ENCODE data around the gene HAPLN3.

HAPLN3 gene

GRCh38 chr15:88894348-88894818 lies 961 bp downstream of the HAPLN3 start:
- Mint-ChIP-seq H3K27me3 (peaks cover 5% of the 10 kb centered on the region), H3K4me1 (peaks cover 41% of the 10 kb centered on the region), H3K36me3 (peaks cover 10% of the 10 kb centered on the region), H3K4me3 (peak overlapping the region; percentile 90), H3K9me3 (no peaks in the 10 kb centered on the region), H3K27ac (peak overlapping the region; percentile 87)
- peak; percentile 92 for DNase-seq
- CTCF ChIA-PET = interaction anchor here (0.6 to 3.2 kb wide), 8 partner anchors 11 to 277 kb away, joined by 3 to 31 read pairs (median 4); no protein-coding TSS in a partner anchor

GRCh38 chr15:88891540-88892254 lies 3.6 kb downstream of the HAPLN3 start:
- H3K36me3 Mint-ChIP-seq = peaks cover 22% of the 10 kb centered on the region
- no peak overlapping the region for H3K4me3 Mint-ChIP-seq
- no peaks in the 10 kb centered on the region for H3K9me3 Mint-ChIP-seq
- H3K4me1 Mint-ChIP-seq = peaks cover 27% of the 10 kb centered on the region
- H3K27ac Mint-ChIP-seq = no peak overlapping the region
- CTCF ChIA-PET = interaction anchor here (1.0 to 2.1 kb wide), 5 partner anchors 10 to 287 kb away, joined by 3 to 6 read pairs (median 4); no protein-coding TSS in a partner anchor
- DNase-seq = no peak
- H3K27me3 Mint-ChIP-seq = peaks cover 5% of the 10 kb centered on the region

- peaks cover 2% of the 10 kb centered on the region for H3K27me3 Mint-ChIP-seq
- H3K9me3 Mint-ChIP-seq = no peaks in the 10 kb centered on the region
- H3K36me3 Mint-ChIP-seq = peaks cover 24% of the 10 kb centered on the region
- peaks cover 19% of the 10 kb centered on the region for H3K4me1 Mint-ChIP-seq
- CTCF ChIA-PET = interaction anchor here (0.9 to 1.6 kb wide), 2 partner anchors 128 to 285 kb away, joined by 3 to 4 read pairs; no protein-coding TSS in a partner anchor
- DNase-seq = no peak
- peak overlapping the region; percentile 11 for H3K27ac Mint-ChIP-seq
- H3K4me3 Mint-ChIP-seq = no peak overlapping the region
These were observed 4.8 kb downstream of the HAPLN3 start for GRCh38 chr15:88890495-88890894.

GRCh38 chr15:88888719-88889118 lies 6.6 kb downstream of the HAPLN3 start:
- Mint-ChIP-seq H3K27ac (no peak overlapping the region), H3K4me3 (no peak overlapping the region), H3K4me1 (peaks cover 11% of the 10 kb centered on the region), H3K36me3 (peaks cover 34% of the 10 kb centered on the region), H3K27me3 (no peaks in the 10 kb centered on the region), H3K9me3 (no peaks in the 10 kb centered on the region)
- DNase-seq = no peak
- CTCF ChIA-PET = no interaction called here

GRCh38 chr15:88887068-88887580 lies 8.2 kb downstream of the HAPLN3 start:
- CTCF ChIA-PET = no interaction called here
- Mint-ChIP-seq H3K9me3 (no peaks in the 10 kb centered on the region), H3K4me1 (peaks cover 3% of the 10 kb centered on the region), H3K27me3 (no peaks in the 10 kb centered on the region), H3K36me3 (peaks cover 32% of the 10 kb centered on the region), H3K27ac (no peak overlapping the region), H3K4me3 (no peak overlapping the region)
- no peak for DNase-seq

- CTCF ChIA-PET = interaction anchor here (3.3 kb wide), 1 partner anchor 22 kb away, joined by 15 read pairs; no protein-coding TSS in a partner anchor
- no peak overlapping the region for H3K4me3 Mint-ChIP-seq
- no peaks in the 10 kb centered on the region for H3K9me3 Mint-ChIP-seq
- H3K36me3 Mint-ChIP-seq = peaks cover 41% of the 10 kb centered on the region
- H3K27ac Mint-ChIP-seq = no peak overlapping the region
- no peak for DNase-seq
- no peaks in the 10 kb centered on the region for H3K27me3 Mint-ChIP-seq
- no peaks in the 10 kb centered on the region for H3K4me1 Mint-ChIP-seq
These were observed 12.6 kb downstream of the HAPLN3 start for GRCh38 chr15:88882785-88883184.

- H3K4me3 Mint-ChIP-seq = no peak overlapping the region
- H3K36me3 Mint-ChIP-seq = peaks cover 38% of the 10 kb centered on the region
- H3K9me3 Mint-ChIP-seq = no peaks in the 10 kb centered on the region
- H3K27ac Mint-ChIP-seq = no peak overlapping the region
- H3K4me1 Mint-ChIP-seq = no peaks in the 10 kb centered on the region
- CTCF ChIA-PET = interaction anchor here (1.5 to 3.3 kb wide), 2 partner anchors 23 to 296 kb away, joined by 3 to 15 read pairs; no protein-coding TSS in a partner anchor
- no peaks in the 10 kb centered on the region for H3K27me3 Mint-ChIP-seq
- no peak for DNase-seq
These were observed 13.6 kb downstream of the HAPLN3 start for GRCh38 chr15:88881775-88882174.

- Mint-ChIP-seq H3K27me3 (no peaks in the 10 kb centered on the region), H3K4me1 (no peaks in the 10 kb centered on the region)
These were observed 14.2 kb downstream of the HAPLN3 start for GRCh38 chr15:88880944-88881740.

GRCh38 chr15:88878720-88879184 lies 16.6 kb downstream of the HAPLN3 start:
- Mint-ChIP-seq H3K4me1 (no peaks in the 10 kb centered on the region), H3K27ac (no peak overlapping the region), H3K27me3 (no peaks in the 10 kb centered on the region), H3K36me3 (peaks cover 39% of the 10 kb centered on the region), H3K9me3 (no peaks in the 10 kb centered on the region), H3K4me3 (no peak overlapping the region)
- DNase-seq = peak; percentile 69
- CTCF ChIA-PET = interaction anchor here (0.9 to 2.3 kb wide), 10 partner anchors 13 to 255 kb away, joined by 3 to 14 read pairs (median 3); partner anchors contain the start of gene HAPLN3

More at GRCh38 chr15:88880944-88881740, 14.2 kb downstream of the HAPLN3 start:
- H3K4me3 Mint-ChIP-seq = no peak overlapping the region
- peaks cover 42% of the 10 kb centered on the region for H3K36me3 Mint-ChIP-seq
- CTCF ChIA-PET = interaction anchor here (0.6 to 3.3 kb wide), 5 partner anchors 12 to 404 kb away, joined by 3 to 15 read pairs (median 3); no protein-coding TSS in a partner anchor
- no peak for DNase-seq
- no peaks in the 10 kb centered on the region for H3K9me3 Mint-ChIP-seq
- no peak overlapping the region for H3K27ac Mint-ChIP-seq

GRCh38 chr15:88877906-88878305 lies 17.4 kb downstream of the HAPLN3 start:
- Mint-ChIP-seq H3K27ac (no peak overlapping the region), H3K36me3 (peaks cover 34% of the 10 kb centered on the region), H3K4me1 (no peaks in the 10 kb centered on the region), H3K27me3 (no peaks in the 10 kb centered on the region), H3K4me3 (no peak overlapping the region), H3K9me3 (no peaks in the 10 kb centered on the region)
- CTCF ChIA-PET = interaction anchor here (0.8 to 2.3 kb wide), 6 partner anchors 13 to 254 kb away, joined by 3 to 14 read pairs (median 4); partner anchors contain the start of gene HAPLN3
- no peak for DNase-seq

- no peaks in the 10 kb centered on the region for H3K27me3 Mint-ChIP-seq
- no peaks in the 10 kb centered on the region for H3K9me3 Mint-ChIP-seq
- H3K27ac Mint-ChIP-seq = no peak overlapping the region
- no peak for DNase-seq
- no peaks in the 10 kb centered on the region for H3K4me1 Mint-ChIP-seq
- CTCF ChIA-PET = interaction anchor here (0.8 to 2.3 kb wide), 3 partner anchors 14 to 253 kb away, joined by 3 to 14 read pairs (median 4); no protein-coding TSS in a partner anchor
- H3K4me3 Mint-ChIP-seq = no peak overlapping the region
- H3K36me3 Mint-ChIP-seq = peaks cover 34% of the 10 kb centered on the region
These were observed 17.9 kb downstream of the HAPLN3 start for GRCh38 chr15:88877415-88877814.

GRCh38 chr15:88876573-88876972 lies 18.8 kb downstream of the HAPLN3 start:
- Mint-ChIP-seq H3K27me3 (no peaks in the 10 kb centered on the region), H3K27ac (peak overlapping the region; percentile 49), H3K9me3 (no peaks in the 10 kb centered on the region), H3K4me3 (no peak overlapping the region), H3K4me1 (no peaks in the 10 kb centered on the region), H3K36me3 (peaks cover 30% of the 10 kb centered on the region)
- DNase-seq = no peak
- CTCF ChIA-PET = no interaction called here

- Mint-ChIP-seq H3K9me3 (no peaks in the 10 kb centered on the region), H3K4me1 (no peaks in the 10 kb centered on the region), H3K27me3 (no peaks in the 10 kb centered on the region), H3K4me3 (no peak overlapping the region), H3K27ac (peak overlapping the region; percentile 31), H3K36me3 (peaks cover 21% of the 10 kb centered on the region)
- CTCF ChIA-PET = interaction anchor here (1.0 kb wide), 1 partner anchor 64 kb away, joined by 3 read pairs; no protein-coding TSS in a partner anchor
- no peak for DNase-seq
These were observed 20.7 kb downstream of the HAPLN3 start for GRCh38 chr15:88874684-88875083.

GRCh38 chr15:88874275-88874674 lies 21.1 kb downstream of the HAPLN3 start:
- Mint-ChIP-seq H3K36me3 (peaks cover 21% of the 10 kb centered on the region), H3K4me3 (no peak overlapping the region), H3K9me3 (no peaks in the 10 kb centered on the region), H3K27me3 (no peaks in the 10 kb centered on the region), H3K4me1 (no peaks in the 10 kb centered on the region), H3K27ac (no peak overlapping the region)
- CTCF ChIA-PET = interaction anchor here (1.0 kb wide), 1 partner anchor 64 kb away, joined by 3 read pairs; no protein-coding TSS in a partner anchor
- no peak for DNase-seq

Measured in activated naive CD4-positive, alpha-beta T cell treated with anti-CD3 and anti-CD28 coated beads, Interleukin-2, amount 10 ng/mL, durations not matched to agents 7 days and 5 days (primary cell).